ENCODE measurements around the gene OLFM4.

The OLFM4 gene

DNA sequence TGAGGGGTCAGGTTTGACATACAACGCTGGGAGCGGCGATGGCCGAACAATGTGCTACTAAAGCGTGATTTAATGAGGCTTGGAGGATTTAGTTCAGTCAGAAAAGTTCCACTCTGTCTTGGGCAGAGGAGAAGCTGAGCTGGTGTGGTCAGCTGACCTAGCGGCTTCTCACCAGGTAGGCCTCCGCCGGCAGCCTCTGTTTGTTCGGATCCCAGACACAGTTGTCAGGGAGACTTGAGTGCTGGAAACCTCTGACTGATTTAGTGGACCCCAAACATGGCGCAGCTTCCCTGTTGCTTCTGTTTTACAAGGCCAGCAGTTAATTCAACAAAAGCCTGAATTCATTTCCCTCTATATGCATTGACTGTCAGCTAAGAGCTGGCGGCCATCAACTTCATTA is 36.5 kb upstream of the OLFM4 start:
- POLR2A ChIA-PET = no interaction called here
- TF ChIP-seq CTBP1 (IDR thresholded peaks at IDR 0.05; ENCODE audit: borderline replicate concordance) = no peak
- TF ChIP-seq, protein P1, sequence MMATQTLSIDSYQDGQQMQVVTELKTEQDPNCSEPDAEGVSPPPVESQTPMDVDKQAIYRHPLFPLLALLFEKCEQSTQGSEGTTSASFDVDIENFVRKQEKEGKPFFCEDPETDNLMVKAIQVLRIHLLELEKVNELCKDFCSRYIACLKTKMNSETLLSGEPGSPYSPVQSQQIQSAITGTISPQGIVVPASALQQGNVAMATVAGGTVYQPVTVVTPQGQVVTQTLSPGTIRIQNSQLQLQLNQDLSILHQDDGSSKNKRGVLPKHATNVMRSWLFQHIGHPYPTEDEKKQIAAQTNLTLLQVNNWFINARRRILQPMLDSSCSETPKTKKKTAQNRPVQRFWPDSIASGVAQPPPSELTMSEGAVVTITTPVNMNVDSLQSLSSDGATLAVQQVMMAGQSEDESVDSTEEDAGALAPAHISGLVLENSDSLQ (IDR thresholded peaks at IDR 0.05) = no peak
- TF ChIP-seq ZNF384 (IDR thresholded peaks at IDR 0.05) = no peak
- no peak for TF ChIP-seq HDGF (IDR thresholded peaks at IDR 0.05; ENCODE audit: borderline replicate concordance)
- TF ChIP-seq SUZ12 (IDR thresholded peaks at IDR 0.05) = no peak
- TF ChIP-seq ARNT (IDR thresholded peaks at IDR 0.05) = no peak
- TF ChIP-seq SP1 (IDR thresholded peaks at IDR 0.05) = no peak
- no peak for TF ChIP-seq FOXA1 (IDR thresholded peaks at IDR 0.05)
- no peak for TF ChIP-seq TARDBP (IDR thresholded peaks at IDR 0.05)
- TF ChIP-seq NFRKB (IDR thresholded peaks at IDR 0.05) = no peak
- no peak for TF ChIP-seq BHLHE40 (IDR thresholded peaks at IDR 0.05; ENCODE audit: borderline replicate concordance)
- CTCF ChIA-PET = no interaction called here
- no peak for DNase-seq (ENCODE audit: extremely low spot score)

DNA sequence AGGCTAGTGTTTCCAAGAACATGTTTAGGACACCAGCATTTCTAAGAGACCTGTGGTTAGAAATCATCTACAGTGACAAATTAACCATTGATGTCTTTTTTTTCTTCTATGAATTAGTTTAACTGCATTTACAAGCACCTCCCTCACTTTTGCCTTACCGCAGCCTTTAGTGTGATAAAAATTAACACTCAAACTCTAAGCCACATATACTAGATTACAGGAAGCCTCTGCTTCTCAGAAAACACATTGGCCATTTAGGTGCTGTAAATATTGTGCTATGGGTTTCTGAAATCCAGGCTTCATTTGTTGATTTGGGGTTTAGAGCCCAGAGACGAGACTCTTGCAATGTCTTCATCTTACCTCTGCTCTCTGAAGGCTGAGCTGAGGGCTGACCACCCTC is 34.6 kb upstream of the OLFM4 start:
- POLR2A ChIA-PET = no interaction called here
- no peak for DNase-seq (ENCODE audit: extremely low spot score)
- CTCF ChIA-PET = no interaction called here
- TF ChIP-seq ELF4 (IDR thresholded peaks at IDR 0.05) = no peak
- no peak for TF ChIP-seq FOXK2 (IDR thresholded peaks at IDR 0.05)
- TF ChIP-seq TARDBP (IDR thresholded peaks at IDR 0.05) = no peak
- no peak for TF ChIP-seq SP1 (IDR thresholded peaks at IDR 0.05)
- no peak for TF ChIP-seq LEF1 (IDR thresholded peaks at IDR 0.05; ENCODE audit: borderline replicate concordance)
- no peak for TF ChIP-seq BHLHE40 (IDR thresholded peaks at IDR 0.05; ENCODE audit: borderline replicate concordance)
- TF ChIP-seq FOXM1 (IDR thresholded peaks at IDR 0.05; ENCODE audit: borderline replicate concordance) = no peak
- no peak for TF ChIP-seq NFRKB (IDR thresholded peaks at IDR 0.05)
- TF ChIP-seq L3MBTL2 (conservative IDR thresholded peaks at IDR 0.05) = no peak
- no peak for TF ChIP-seq SUZ12 (IDR thresholded peaks at IDR 0.05)
- TF ChIP-seq, protein P1 (IDR thresholded peaks at IDR 0.05) = no peak
- no peak for TF ChIP-seq CTBP1 (IDR thresholded peaks at IDR 0.05; ENCODE audit: borderline replicate concordance)
- no peak for TF ChIP-seq FOXA1 (IDR thresholded peaks at IDR 0.05)

DNA sequence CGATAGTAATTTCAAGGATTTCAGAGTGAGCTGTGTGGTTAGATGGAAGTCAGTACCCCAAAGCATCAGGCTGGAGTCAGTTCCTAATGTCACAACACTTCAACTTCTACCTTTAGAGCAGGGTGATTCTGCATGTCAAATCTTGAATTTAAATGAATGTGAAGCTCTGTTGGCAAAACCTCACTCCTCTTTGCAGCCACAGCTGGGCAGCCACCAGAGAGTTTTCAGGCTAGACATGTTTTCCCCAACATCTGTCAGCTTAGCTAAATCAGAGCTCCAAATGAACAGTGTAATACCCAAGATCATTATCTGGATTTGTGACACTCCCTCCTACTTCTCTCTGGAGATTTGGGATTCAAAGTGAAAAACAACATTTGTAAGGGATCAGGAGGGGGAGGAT is 33.7 kb upstream of the OLFM4 start:
- TF ChIP-seq ARNT (IDR thresholded peaks at IDR 0.05) (no peak), ELF4 (IDR thresholded peaks at IDR 0.05) (no peak)
- CTCF ChIA-PET = no interaction called here
- POLR2A ChIA-PET = no interaction called here
- DNase-seq (ENCODE audit: extremely low spot score) = no peak

DNA sequence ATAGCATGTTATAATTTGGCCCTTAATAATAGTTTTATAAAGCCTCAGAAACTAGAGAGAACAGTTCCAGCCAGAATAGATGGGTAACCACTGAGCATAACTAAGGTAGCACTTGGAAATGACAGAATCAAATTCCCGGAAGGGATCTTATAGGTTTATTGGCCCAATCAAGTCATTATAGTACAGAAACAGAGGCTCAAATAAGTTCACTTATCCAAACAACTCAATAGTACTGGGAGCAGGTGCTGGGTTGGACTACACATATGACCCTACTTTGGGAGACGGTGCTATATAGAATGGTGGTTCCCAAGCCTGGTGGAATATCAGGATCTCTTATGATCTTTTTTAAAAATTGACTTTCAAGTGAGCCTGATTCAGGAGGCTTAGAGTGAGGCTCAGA is 32.7 kb upstream of the OLFM4 start:
- TF ChIP-seq NFRKB (IDR thresholded peaks at IDR 0.05) = no peak
- no peak for TF ChIP-seq SP1 (IDR thresholded peaks at IDR 0.05)
- no peak for TF ChIP-seq L3MBTL2 (conservative IDR thresholded peaks at IDR 0.05)
- TF ChIP-seq ZNF384 (IDR thresholded peaks at IDR 0.05) = no peak
- no peak for TF ChIP-seq CTBP1 (IDR thresholded peaks at IDR 0.05; ENCODE audit: borderline replicate concordance)
- no peak for TF ChIP-seq SUZ12 (IDR thresholded peaks at IDR 0.05)
- no peak for TF ChIP-seq TARDBP (IDR thresholded peaks at IDR 0.05)
- no peak for TF ChIP-seq ELF4 (IDR thresholded peaks at IDR 0.05)
- TF ChIP-seq FOXA1 (IDR thresholded peaks at IDR 0.05) = no peak
- no peak for TF ChIP-seq FOXK2 (IDR thresholded peaks at IDR 0.05)
- TF ChIP-seq, protein P1 (IDR thresholded peaks at IDR 0.05) = no peak
- TF ChIP-seq BHLHE40 (IDR thresholded peaks at IDR 0.05; ENCODE audit: borderline replicate concordance) = no peak
- no peak for TF ChIP-seq LEF1 (IDR thresholded peaks at IDR 0.05; ENCODE audit: borderline replicate concordance)
- no peak for TF ChIP-seq ARNT (IDR thresholded peaks at IDR 0.05)
- no peak for TF ChIP-seq FOXM1 (IDR thresholded peaks at IDR 0.05; ENCODE audit: borderline replicate concordance)
- no peak for TF ChIP-seq HDGF (IDR thresholded peaks at IDR 0.05; ENCODE audit: borderline replicate concordance)
- no peak for DNase-seq (ENCODE audit: extremely low spot score)
- POLR2A ChIA-PET = no interaction called here
- CTCF ChIA-PET = no interaction called here

DNA sequence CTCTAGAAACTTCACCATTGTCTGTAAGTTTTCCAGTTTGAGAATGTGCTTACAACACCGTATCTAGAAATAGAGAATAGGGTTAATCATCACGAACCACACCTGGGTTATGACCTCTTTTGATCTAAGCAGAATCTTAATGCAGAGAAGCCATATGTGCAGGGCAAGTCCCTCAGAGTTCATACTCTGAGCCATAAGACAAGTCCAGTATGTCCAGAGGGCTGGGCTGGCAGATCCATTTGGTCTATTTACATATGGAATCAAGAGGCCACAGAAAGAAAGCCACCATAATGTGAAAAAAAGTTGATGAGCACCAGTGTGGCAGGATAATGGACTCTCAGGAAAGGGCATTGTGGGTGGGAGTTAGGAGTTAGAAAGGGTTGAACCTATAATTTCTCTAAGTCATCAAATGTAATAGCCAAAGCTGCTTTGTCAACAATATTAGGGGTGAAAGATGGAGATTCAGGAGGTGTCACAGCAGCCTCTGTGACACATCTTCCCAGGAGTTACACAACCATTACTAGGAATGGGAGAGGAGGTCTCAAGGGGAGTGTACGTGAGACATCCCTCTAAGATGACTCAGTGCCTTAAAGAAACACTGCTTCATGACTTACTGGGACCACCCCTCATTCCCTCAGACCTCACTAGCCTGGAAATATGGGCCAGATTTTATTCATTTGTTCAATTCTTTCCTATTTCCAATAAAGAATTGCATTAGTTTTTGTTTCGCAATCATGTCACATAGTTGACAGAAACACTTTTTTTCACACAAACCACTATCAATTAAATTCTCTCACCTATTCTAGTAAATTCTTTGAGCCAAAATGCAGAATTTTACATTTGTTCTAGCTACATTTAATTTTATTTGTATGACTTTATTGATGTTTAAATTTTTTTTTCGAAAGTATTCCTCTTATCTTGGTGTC is 30.4 kb upstream of the OLFM4 start:
- ChIA-PET CTCF (no interaction called here), POLR2A (no interaction called here)
- DNase-seq (ENCODE audit: extremely low spot score) = no peak
- no peak for TF ChIP-seq ARNT (IDR thresholded peaks at IDR 0.05)
- no peak for TF ChIP-seq ELF4 (IDR thresholded peaks at IDR 0.05)
- TF ChIP-seq, protein P1 (IDR thresholded peaks at IDR 0.05) = no peak
- TF ChIP-seq LEF1 (IDR thresholded peaks at IDR 0.05; ENCODE audit: borderline replicate concordance) = no peak
- TF ChIP-seq FOXM1 (IDR thresholded peaks at IDR 0.05; ENCODE audit: borderline replicate concordance) = no peak
- TF ChIP-seq NFRKB (IDR thresholded peaks at IDR 0.05) = no peak
- no peak for TF ChIP-seq L3MBTL2 (conservative IDR thresholded peaks at IDR 0.05)
- TF ChIP-seq CTBP1 (IDR thresholded peaks at IDR 0.05; ENCODE audit: borderline replicate concordance) = no peak
- TF ChIP-seq TARDBP (IDR thresholded peaks at IDR 0.05) = no peak

All from HEK293T (cell line).